Neural cell (in vitro differentiated cells): Measurements from ENCODE around the gene MAML3.

Experiments used
- CTCF ChIP-seq: fragments of 450-650 bp; IDR thresholded peaks from 2 replicates; pipeline ENCODE4 v1.5.1; 2014; ENCODE audit warnings: antibody characterized with exemption, mild to moderate bottlenecking, moderate library complexity; ENCODE audit not compliant: poor library complexity, severe bottlenecking
- EP300 ChIP-seq: fragments of 450-650 bp; conservative IDR thresholded peaks from 2 replicates; pipeline ENCODE4 v1.6.1; 2014; ENCODE audit warnings: antibody characterized with exemption, mild to moderate bottlenecking, moderate library complexity; ENCODE audit not compliant: poor library complexity, severe bottlenecking
- POLR2AphosphoS5 ChIP-seq: IDR thresholded peaks from 2 replicates; pipeline ENCODE4 v1.6.1; 2012
- RAD21 ChIP-seq: fragments of 450-650 bp; conservative IDR thresholded peaks from 2 replicates; pipeline ENCODE4 v1.6.1; 2014; ENCODE audit warnings: antibody characterized with exemption, mild to moderate bottlenecking, moderate library complexity

- TF ChIP-seq EP300 (no peak), CTCF (no peak), RAD21 (no peak), POLR2AphosphoS5 (no peak)
These were observed 485.3 kb downstream of the MAML3 start for GRCh38 chr4:139668658-139669201.
